H9 (cell line): Measurements from ENCODE around the gene WNT9A. TPM values are rescaled to one million over a fixed set of nuclear protein-coding genes. Genes with fewer than 3 reads are reported as not detected.

ENCODE experiments used
- DNase-seq: peaks from one replicate; pipeline ENCODE4 v3.0.0-alpha.2; 2017
- H2AFZ ChIP-seq: one replicate; pipeline ENCODE4 v1.6.1; 2013; ENCODE audit warnings: mild to moderate bottlenecking, low read length, control low read depth, moderate library complexity
- H2AK5ac ChIP-seq: 2 replicates; pipeline ENCODE4 v1.6.1; 2013; ENCODE audit warnings: low read length, control low read depth, mixed read lengths; ENCODE audit not compliant: insufficient read length
- H2BK120ac ChIP-seq: one replicate; pipeline ENCODE4 v1.6.1; 2013; ENCODE audit warnings: low read depth, mild to moderate bottlenecking, low read length, control low read depth, inconsistent platforms; ENCODE audit not compliant: poor library complexity, severe bottlenecking
- H2BK12ac ChIP-seq: 2 replicates; pipeline ENCODE4 v1.6.1; 2013; ENCODE audit warnings: low read length, control low read depth, mixed read lengths, low read depth; ENCODE audit not compliant: insufficient read length
- H2BK15ac ChIP-seq: 2 replicates; pipeline ENCODE4 v1.6.1; 2013; ENCODE audit warnings: low read depth, low read length, control low read depth
- H2BK20ac ChIP-seq: one replicate; pipeline ENCODE4 v1.6.1; 2013; ENCODE audit warnings: low read depth, mild to moderate bottlenecking, low read length, control low read depth, inconsistent platforms; ENCODE audit not compliant: poor library complexity, severe bottlenecking
- H2BK5ac ChIP-seq: 2 replicates; pipeline ENCODE4 v1.6.1; 2013; ENCODE audit warnings: low read length, control low read depth, mixed read lengths; ENCODE audit not compliant: insufficient read length
- H3K14ac ChIP-seq: 2 replicates; pipeline ENCODE4 v1.6.1; 2013; ENCODE audit warnings: low read length, control low read depth; ENCODE audit not compliant: insufficient read depth
- H3K18ac ChIP-seq: 2 replicates; pipeline ENCODE4 v1.6.1; 2013; ENCODE audit warnings: low read depth, mild to moderate bottlenecking, mixed read lengths, low read length, control low read depth; ENCODE audit not compliant: insufficient read length
- H3K23ac ChIP-seq: 2 replicates; pipeline ENCODE4 v1.6.1; 2013; ENCODE audit warnings: low read length, control low read depth, mixed read lengths, low read depth; ENCODE audit not compliant: insufficient read length
- H3K23me2 ChIP-seq: 2 replicates; pipeline ENCODE4 v1.6.1; 2013; ENCODE audit warnings: low read depth, mild to moderate bottlenecking, mixed read lengths, low read length, control low read depth; ENCODE audit not compliant: insufficient read length, poor library complexity, severe bottlenecking
- H3K27ac ChIP-seq: 2 replicates; pipeline ENCODE4 v1.5.1; 2013; ENCODE audit warnings: low read length, control low read depth, mixed read lengths, low read depth; ENCODE audit not compliant: insufficient read length
- H3K27me3 ChIP-seq: 2 replicates; pipeline ENCODE4 v1.6.1; 2013; ENCODE audit warnings: low read length, control low read depth, inconsistent platforms; ENCODE audit not compliant: insufficient read depth
- H3K4ac ChIP-seq: 2 replicates; pipeline ENCODE4 v1.6.1; 2013; ENCODE audit warnings: low read depth, mild to moderate bottlenecking, control low read depth, inconsistent platforms, low read length, moderate library complexity
- H3K4me1 ChIP-seq: 2 replicates; pipeline ENCODE4 v1.6.1; 2013; ENCODE audit warnings: low read length, control low read depth, inconsistent platforms; ENCODE audit not compliant: insufficient read depth
- H3K4me2 ChIP-seq: 2 replicates; pipeline ENCODE4 v1.6.1; 2013; ENCODE audit warnings: low read length, control low read depth, mixed read lengths; ENCODE audit not compliant: insufficient read length, insufficient read depth
- H3K56ac ChIP-seq: 2 replicates; pipeline ENCODE4 v1.6.1; 2013; ENCODE audit warnings: low read depth, mild to moderate bottlenecking, mixed read lengths, low read length, control low read depth; ENCODE audit not compliant: insufficient read length
- H3K79me1 ChIP-seq: 2 replicates; pipeline ENCODE4 v1.6.1; 2013; ENCODE audit warnings: low read depth, mild to moderate bottlenecking, moderate library complexity, low read length, control low read depth, inconsistent platforms; ENCODE audit not compliant: insufficient read depth, poor library complexity, severe bottlenecking
- H3K79me2 ChIP-seq: 2 replicates; pipeline ENCODE4 v1.6.1; 2013; ENCODE audit warnings: low read length, control low read depth, inconsistent platforms; ENCODE audit not compliant: insufficient read depth
- H3K9ac ChIP-seq: 2 replicates; pipeline ENCODE4 v1.6.1; 2013; ENCODE audit warnings: low read length, control low read depth, mixed read lengths; ENCODE audit not compliant: insufficient read length; ENCODE audit errors: extremely low read depth
- H3K9me3 ChIP-seq: one replicate; pipeline ENCODE4 v1.6.1; 2013; ENCODE audit warnings: low read depth, low read length, inconsistent platforms; ENCODE audit not compliant: control insufficient read depth
- H3T11ph ChIP-seq: one replicate; pipeline ENCODE4 v1.6.1; 2013; ENCODE audit warnings: mild to moderate bottlenecking, low read length, control low read depth, inconsistent platforms
- H4K20me1 ChIP-seq: one replicate; pipeline ENCODE4 v1.6.1; 2013; ENCODE audit not compliant: control insufficient read depth, insufficient read length, insufficient read depth
- H4K5ac ChIP-seq: 2 replicates; pipeline ENCODE4 v1.6.1; 2013; ENCODE audit warnings: low read depth, mild to moderate bottlenecking, mixed read lengths, low read length, control low read depth; ENCODE audit not compliant: insufficient read length
- H4K8ac ChIP-seq: replicated peaks from 2 replicates; pipeline ENCODE4 v1.6.1; 2013; ENCODE audit warnings: low read length, control low read depth, mixed read lengths, low read depth; ENCODE audit not compliant: insufficient read length
- H4K91ac ChIP-seq: 2 replicates; pipeline ENCODE4 v1.6.1; 2013; ENCODE audit warnings: low read depth, mild to moderate bottlenecking, moderate library complexity, mixed read lengths, low read length, control low read depth; ENCODE audit not compliant: insufficient read length
- H3K27ac Mint-ChIP-seq, 3 experiments: 2 replicates in 2 of 3; 3 replicates in 1 of 3; pipeline ENCODE4 v1.8.0; 2020 to 2021; ENCODE audit warnings: mixed read lengths in 3 of 3, mild to moderate bottlenecking in 1 of 3, moderate library complexity in 1 of 3
- H3K27me3 Mint-ChIP-seq: 2 replicates; pipeline ENCODE4 v1.8.0; 2021; ENCODE audit warnings: low read depth, mild to moderate bottlenecking, moderate library complexity, mixed read lengths
- H3K36me3 Mint-ChIP-seq, 3 experiments: 2 replicates in 2 of 3; 3 replicates in 1 of 3; pipeline ENCODE4 v1.8.0; 2020 to 2021; ENCODE audit warnings: low read depth in 3 of 3, mixed read lengths in 3 of 3; ENCODE audit not compliant: insufficient read depth in 1 of 3
- H3K4me1 Mint-ChIP-seq, 2 experiments: 2 replicates each; pipeline ENCODE4 v1.8.0; 2020; ENCODE audit warnings: mixed read lengths in 2 of 2
- H3K4me3 Mint-ChIP-seq, 2 experiments: 2 replicates in 1 of 2; 3 replicates in 1 of 2; pipeline ENCODE4 v1.8.0; 2020 to 2021; ENCODE audit warnings: mild to moderate bottlenecking in 2 of 2, mixed read lengths in 2 of 2, moderate library complexity in 1 of 2
- H3K9me3 Mint-ChIP-seq, 2 experiments: 2 replicates in 1 of 2; 3 replicates in 1 of 2; pipeline ENCODE4 v1.8.0; 2020; ENCODE audit warnings: mild to moderate bottlenecking in 2 of 2, mixed read lengths in 2 of 2, moderate library complexity in 1 of 2
- WGBS: extraction: QIAGEN DNeasy Blood & Tissue Kit; methylation state at CpG from one replicate; pipeline ENCODE4 v1.1.7; 2013; ENCODE audit warnings: missing lambda C conversion rate, low lambda C conversion rate, mixed read lengths; ENCODE audit not compliant: insufficient read length; ENCODE audit errors: extremely low coverage; 5-methylcytosine and 5-hydroxymethylcytosine counted together
- total RNA-seq: library from RNA; stranded (reverse); gene quantifications from 2 replicates; pipeline ENCODE4 v1.2.1, GENCODE V29; 2021
- TF ChIP-seq, protein P1 (sequence below): fragments of 200-600 bp; sonication (generic); conservative IDR thresholded peaks from 3 replicates; pipeline ENCODE4 v1.8.0; 2021; ENCODE audit warnings: antibody characterized with exemption, mild to moderate bottlenecking

WNT9A gene
- total RNA-seq, 1 experiment from 2014 or later, result 0.77 TPM

DNA sequence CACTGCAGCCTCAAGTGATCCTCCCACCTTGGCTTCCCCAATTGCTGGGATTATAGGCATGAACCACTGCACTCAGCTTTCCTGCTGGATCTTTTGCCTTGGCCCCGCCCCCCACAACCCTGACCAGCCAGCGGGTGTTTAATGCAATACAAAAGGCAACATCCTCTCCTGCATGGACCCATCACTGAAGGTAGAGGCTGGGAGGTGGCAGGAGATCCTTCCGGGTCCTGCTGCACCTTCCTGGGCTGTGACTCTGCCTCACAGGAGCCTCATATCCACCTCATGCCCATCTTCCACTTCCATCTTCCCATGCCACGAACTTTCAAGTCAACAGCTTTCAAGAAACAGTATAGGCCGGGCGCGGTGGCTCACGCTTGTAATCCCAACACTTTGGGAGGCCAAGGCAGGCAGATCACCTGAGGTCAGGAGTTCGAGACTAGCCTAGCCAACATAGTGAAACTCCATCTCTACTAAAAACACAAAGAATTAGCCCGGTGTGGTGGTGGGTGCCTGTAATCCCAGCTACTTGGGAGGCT, 11.7 kb upstream of the WNT9A start:
- DNase-seq, result peak; percentile 35
- Histone ChIP-seq H3K79me1 (no peaks in the 10 kb centered on the region), H4K20me1 (no peaks in the 10 kb centered on the region), H4K91ac (no peak overlapping the region), H2BK15ac (no peak overlapping the region), H2BK120ac (no peak overlapping the region), H3K79me2 (no peaks in the 10 kb centered on the region), H2AFZ (no peak overlapping the region), H2BK12ac (no peak overlapping the region), H3K23ac (no peak overlapping the region), H3K9ac (no peak overlapping the region), H2BK20ac (no peak overlapping the region), H3K27me3 (no peaks in the 10 kb centered on the region), H4K5ac (no peak overlapping the region), H3K9me3 (no peaks in the 10 kb centered on the region), H3K23me2 (no peaks in the 10 kb centered on the region), H3K56ac (no peak overlapping the region), H4K8ac (no peak overlapping the region), H3K27ac (no peak overlapping the region), H3K4me2 (no peak overlapping the region), H3T11ph (no peak overlapping the region), H3K14ac (no peak overlapping the region), H3K18ac (no peak overlapping the region), H3K4ac (no peak overlapping the region), H2BK5ac (no peak overlapping the region), H3K4me1 (no peaks in the 10 kb centered on the region), H2AK5ac (no peak overlapping the region)
- Mint-ChIP-seq H3K36me3 (no peaks in the 10 kb centered on the region), H3K4me1 (0 out of 4 replicates have a peak, but pooled peaks cover 0 to 3% of the 10 kb centered on the region in 2 experiments), H3K4me3 (no peak overlapping the region; a peak in 1 of 5 replicates), H3K9me3 (peaks cover 4 to 6% of the 10 kb centered on the region in 2 experiments; a peak in 4 of 5 replicates), H3K27ac (no peak overlapping the region), H3K27me3 (peaks cover 36% of the 10 kb centered on the region)
- TF ChIP-seq, protein P1, sequence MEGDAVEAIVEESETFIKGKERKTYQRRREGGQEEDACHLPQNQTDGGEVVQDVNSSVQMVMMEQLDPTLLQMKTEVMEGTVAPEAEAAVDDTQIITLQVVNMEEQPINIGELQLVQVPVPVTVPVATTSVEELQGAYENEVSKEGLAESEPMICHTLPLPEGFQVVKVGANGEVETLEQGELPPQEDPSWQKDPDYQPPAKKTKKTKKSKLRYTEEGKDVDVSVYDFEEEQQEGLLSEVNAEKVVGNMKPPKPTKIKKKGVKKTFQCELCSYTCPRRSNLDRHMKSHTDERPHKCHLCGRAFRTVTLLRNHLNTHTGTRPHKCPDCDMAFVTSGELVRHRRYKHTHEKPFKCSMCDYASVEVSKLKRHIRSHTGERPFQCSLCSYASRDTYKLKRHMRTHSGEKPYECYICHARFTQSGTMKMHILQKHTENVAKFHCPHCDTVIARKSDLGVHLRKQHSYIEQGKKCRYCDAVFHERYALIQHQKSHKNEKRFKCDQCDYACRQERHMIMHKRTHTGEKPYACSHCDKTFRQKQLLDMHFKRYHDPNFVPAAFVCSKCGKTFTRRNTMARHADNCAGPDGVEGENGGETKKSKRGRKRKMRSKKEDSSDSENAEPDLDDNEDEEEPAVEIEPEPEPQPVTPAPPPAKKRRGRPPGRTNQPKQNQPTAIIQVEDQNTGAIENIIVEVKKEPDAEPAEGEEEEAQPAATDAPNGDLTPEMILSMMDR, result no peak
- no CpG with 5 or more reads among the region's 10 CpGs for WGBS
